HepG2 (cell line): ENCODE measurements around the gene CDX1. TPM values are rescaled to one million over a fixed set of nuclear protein-coding genes. Genes with fewer than 3 reads are reported as not detected.

ENCODE experiments used
- ATF4 ChIP-seq, 2 experiments: fragments of 450-650 bp in 1 of 2; sonication (generic) in 1 of 2; formaldehyde crosslinking; IDR thresholded peaks; 2 replicates each; pipeline versions ENCODE4 v1.5.0 to v1.8.0; 2020 to 2022; ENCODE audit warnings: mild to moderate bottlenecking in 1 of 2, missing genetic modification reagents in 1 of 2
- CSRNP1 ChIP-seq: sonication (generic); formaldehyde crosslinking; IDR thresholded peaks from 2 replicates; pipeline ENCODE4 v1.8.1; 2023; ENCODE audit warnings: mild to moderate bottlenecking, missing genetic modification reagents
- ESRRA ChIP-seq: sonication (generic); formaldehyde crosslinking; IDR thresholded peaks from 2 replicates; pipeline ENCODE4 v1.5.1; 2020; ENCODE audit warnings: mild to moderate bottlenecking, low read depth, missing genetic modification reagents
- FOXP1 ChIP-seq, 2 experiments: fragments of 450-650 bp in 1 of 2; IDR thresholded peaks; 2 replicates each; pipeline ENCODE4 v1.6.1; 2017 to 2018; ENCODE audit warnings: antibody characterized with exemption in 1 of 2
- HNRNPUL1 ChIP-seq: fragments of 200-400 bp; formaldehyde crosslinking; IDR thresholded peaks from 2 replicates; pipeline ENCODE4 v1.6.1; 2017; ENCODE audit warnings: low read depth, mild to moderate bottlenecking, low read length, moderate library complexity
- IRF9 ChIP-seq: sonication (generic); formaldehyde crosslinking; IDR thresholded peaks from 2 replicates; pipeline ENCODE4 v1.8.0; 2022; ENCODE audit warnings: missing genetic modification reagents, mild to moderate bottlenecking, borderline replicate concordance
- KDM5B ChIP-seq: sonication (generic); formaldehyde crosslinking; IDR thresholded peaks from 2 replicates; pipeline ENCODE4 v1.4.0; 2020; ENCODE audit warnings: missing genetic modification reagents, mild to moderate bottlenecking, borderline replicate concordance
- MTF2 ChIP-seq: sonication (generic); formaldehyde crosslinking; IDR thresholded peaks from 2 replicates; pipeline ENCODE4 v1.5.0; 2020; ENCODE audit warnings: missing genetic modification reagents, borderline replicate concordance
- MXD1 ChIP-seq: sonication (generic); formaldehyde crosslinking; IDR thresholded peaks from 2 replicates; pipeline ENCODE4 v1.4.0; 2020; ENCODE audit warnings: mild to moderate bottlenecking, missing genetic modification reagents
- NCOA5 ChIP-seq: sonication (generic); formaldehyde crosslinking; IDR thresholded peaks from 2 replicates; pipeline ENCODE4 v1.4.0; 2020; ENCODE audit warnings: missing genetic modification reagents
- PPARG ChIP-seq: conservative IDR thresholded peaks from 2 replicates; pipeline ENCODE4 v1.6.1; 2016; ENCODE audit warnings: missing biosample characterization, missing genetic modification reagents
- RBFOX2 ChIP-seq: fragments of 200-400 bp; formaldehyde crosslinking; IDR thresholded peaks from 2 replicates; pipeline ENCODE4 v1.6.1; 2017; ENCODE audit warnings: low read depth, mild to moderate bottlenecking, low read length
- SALL1 ChIP-seq: sonication (generic); formaldehyde crosslinking; IDR thresholded peaks from 2 replicates; pipeline ENCODE4 v1.8.0; 2022; ENCODE audit warnings: mild to moderate bottlenecking, missing genetic modification reagents
- ZBTB7B ChIP-seq: sonication (generic); formaldehyde crosslinking; IDR thresholded peaks from 2 replicates; pipeline ENCODE4 v1.4.0; 2020; ENCODE audit warnings: missing genetic modification reagents
- ZMYM4 ChIP-seq: sonication (generic); formaldehyde crosslinking; IDR thresholded peaks from 2 replicates; pipeline ENCODE4 v1.8.1; 2023; ENCODE audit warnings: mild to moderate bottlenecking, missing genetic modification reagents
- ZNF503 ChIP-seq: sonication (generic); formaldehyde crosslinking; IDR thresholded peaks from 2 replicates; pipeline ENCODE4 v1.4.0; 2020; ENCODE audit warnings: missing genetic modification reagents
- ZNF589 ChIP-seq: sonication (generic); formaldehyde crosslinking; conservative IDR thresholded peaks from 2 replicates; pipeline ENCODE4 v1.8.0; 2022; ENCODE audit warnings: mild to moderate bottlenecking, moderate library complexity, missing genetic modification reagents
- ZNF691 ChIP-seq: sonication (generic); formaldehyde crosslinking; IDR thresholded peaks from 2 replicates; pipeline ENCODE4 v1.4.0; 2020; ENCODE audit warnings: missing genetic modification reagents, low read depth, mild to moderate bottlenecking, borderline replicate concordance
- ZNF710 ChIP-seq: sonication (generic); formaldehyde crosslinking; IDR thresholded peaks from 2 replicates; pipeline ENCODE4 v1.5.0; 2020; ENCODE audit warnings: mild to moderate bottlenecking, missing genetic modification reagents, borderline replicate concordance
- ZSCAN20 ChIP-seq: sonication (generic); formaldehyde crosslinking; IDR thresholded peaks from 2 replicates; pipeline ENCODE4 v1.4.0; 2020; ENCODE audit warnings: missing genetic modification reagents, mild to moderate bottlenecking, borderline replicate concordance
- polyA plus RNA-seq, 8 experiments: library from polyadenylated mRNA; depleted of rRNA in 3 of 8; stranded (reverse) in 7 of 8; unstranded in 1 of 8; fragments of >200 nt; fragmentation: Illumina TruSeq in 4 of 8; extraction: Trizol in 4 of 8; gene quantifications; 2 replicates each; pipeline versions ENCODE4 v1.2.1 to v1.2.3, GENCODE V29; 2011 to 2016; ENCODE audit warnings: low read depth in 4 of 8, missing spikeins in 1 of 8, mixed read lengths in 1 of 8; ENCODE audit not compliant: insufficient read depth in 1 of 8
- total RNA-seq, 5 experiments: library from RNA; depleted of rRNA; stranded (reverse); fragments of >200 nt; fragmentation: Illumina TruSeq; extraction: Trizol; gene quantifications; 2 replicates each; pipeline ENCODE4 v1.2.3, GENCODE V29; 2016; ENCODE audit warnings: low read depth in 1 of 5

Gene CDX1
- total and polyA plus RNA-seq, 2 of the 13 experiments (the other 11 are each of a cell fraction or from before 2014, with no cell fraction given), result not detected

GRCh38 chr5:150142959-150143349 lies 23.6 kb upstream of the CDX1 start (continued):
- no peak for TF ChIP-seq ZMYM4
- no peak for TF ChIP-seq ZNF589 (CRISPR knock-in tag)
- peak in 1 of 2 experiments; percentile 97; a peak in 2 of 4 replicates for TF ChIP-seq ATF4 (CRISPR knock-in tag; IDR thresholded peaks at IDR 0.05)
- TF ChIP-seq NCOA5, result no peak
- TF ChIP-seq IRF9, result no peak
- peak; percentile 9; the same call in 1 of the 2 replicates for TF ChIP-seq SALL1 (CRISPR knock-in tag)
- TF ChIP-seq ZBTB7B (CRISPR knock-in tag), result peak; percentile 77; the same call in 1 of the 2 replicates
- no peak for TF ChIP-seq MTF2 (CRISPR knock-in tag)
- no peak for TF ChIP-seq ZNF503 (CRISPR knock-in tag)
- TF ChIP-seq FOXP1 (IDR thresholded peaks at IDR 0.05), result no peak
- TF ChIP-seq FOXP1 (CRISPR knock-in tag; IDR thresholded peaks at IDR 0.05), result peak; percentile 78
- TF ChIP-seq PPARG (CRISPR knock-in tag), result peak; percentile 36; the same call in 1 of the 2 replicates
- no peak for TF ChIP-seq ZSCAN20 (CRISPR knock-in tag)
- TF ChIP-seq CSRNP1 (CRISPR knock-in tag), result no peak
- no peak; the same call in 1 of the 2 replicates for TF ChIP-seq RBFOX2
- no peak for TF ChIP-seq MXD1 (CRISPR knock-in tag)
- TF ChIP-seq KDM5B, result no peak
- TF ChIP-seq ESRRA (CRISPR knock-in tag), result no peak
- TF ChIP-seq ZNF691 (CRISPR knock-in tag), result no peak
- no peak for TF ChIP-seq ZNF710 (CRISPR knock-in tag)
- TF ChIP-seq HNRNPUL1, result no peak
